Muscle of arm (tissue), 12 donors: Measurements from ENCODE around the gene CERS2. TPM values are rescaled to one million over a fixed set of nuclear protein-coding genes. Genes with fewer than 3 reads are reported as not detected.

Experiments used
- DNase-seq: peaks from one replicate; pipeline ENCODE4 v3.0.0-alpha.2; 2013
- polyA plus RNA-seq, 12 donors: library from polyadenylated mRNA; unstranded; fragments of 120-200 nt; gene quantifications; one replicate each; pipeline ENCODE4 v1.2.1, GENCODE V29; 2013; ENCODE audit not compliant: insufficient read length in 12 of 12

Gene CERS2
- polyA plus RNA-seq, 12 donors, result 69.5 to 112 (median 78.8) TPM; not detected in 1

- no peak for DNase-seq
These were observed 25.3 kb upstream of the CERS2 start for GRCh38 chr1:150999926-151000325.

GRCh38 chr1:150999051-150999674 lies 24.5 kb upstream of the CERS2 start:
- DNase-seq, result no peak

GRCh38 chr1:150997949-150998348 lies 23.3 kb upstream of the CERS2 start:
- DNase-seq, result no peak

- DNase-seq, result no peak
These were observed 22.7 kb upstream of the CERS2 start for GRCh38 chr1:150997126-150997872.

GRCh38 chr1:150995896-150996295 lies 21.3 kb upstream of the CERS2 start:
- DNase-seq, result peak; percentile 42

- DNase-seq, result no peak
These were observed 20.8 kb upstream of the CERS2 start for GRCh38 chr1:150995460-150995859.

GRCh38 chr1:150994248-150994647 lies 19.6 kb upstream of the CERS2 start:
- DNase-seq, result no peak

GRCh38 chr1:150992626-150993025 lies 18.0 kb upstream of the CERS2 start:
- no peak for DNase-seq

- DNase-seq, result no peak
These were observed 13.3 kb upstream of the CERS2 start for GRCh38 chr1:150987924-150988323.

- DNase-seq, result no peak
These were observed 10.7 kb upstream of the CERS2 start for GRCh38 chr1:150985179-150985825.

GRCh38 chr1:150981805-150982712 lies 7.4 kb upstream of the CERS2 start, which contains the start of gene ANXA9:
TSS of gene ANXA9 (plus strand) at chr1:150982292. CDS start at chr1:150983106, 814 bp downstream.
- no peak for DNase-seq

GRCh38 chr1:150981177-150981804 lies 6.7 kb upstream of the CERS2 start:
- no peak for DNase-seq

- DNase-seq, result peak; percentile 89
These were observed 4.7 kb upstream of the CERS2 start for GRCh38 chr1:150979092-150980056.

GRCh38 chr1:150976879-150977694 lies 2.5 kb upstream of the CERS2 start:
- peak; percentile 35 for DNase-seq

- DNase-seq, result no peak
These were observed 1.8 kb upstream of the CERS2 start for GRCh38 chr1:150976401-150976821.

GRCh38 chr1:150973836-150974579 lies 627 bp downstream of the CERS2 start:
- DNase-seq, result peak; percentile 31

- DNase-seq, result no peak
These were observed 1.3 kb downstream of the CERS2 start for GRCh38 chr1:150973258-150973835.

- no peak for DNase-seq
These were observed 2.2 kb downstream of the CERS2 start for GRCh38 chr1:150972417-150972940.
